Measurements from ENCODE around the gene AMFR.

Gene AMFR

GRCh38 chr16:56450275-56450985, 25.1 kb upstream of the AMFR start:
- no peak for DNase-seq (ENCODE audit: low read depth)
- no peak for TF ChIP-seq CTCF (IDR thresholded peaks at IDR 0.05; ENCODE audit: control insufficient read depth, extremely low read depth, insufficient read depth)

GRCh38 chr16:56448005-56448404, 22.7 kb upstream of the AMFR start:
- no peak for TF ChIP-seq CTCF (IDR thresholded peaks at IDR 0.05; ENCODE audit: control insufficient read depth, extremely low read depth, insufficient read depth)

More at GRCh38 chr16:56450275-56450985, 25.1 kb upstream of the AMFR start:
- peak overlapping the region; percentile 85 for H3K4me3 ChIP-seq (ENCODE audit: low read depth, low read length)

GRCh38 chr16:56447286-56447685, 21.9 kb upstream of the AMFR start:
- DNase-seq (ENCODE audit: low read depth) = no peak
- no peak overlapping the region for H3K4me3 ChIP-seq (ENCODE audit: low read depth, low read length)
- TF ChIP-seq CTCF (IDR thresholded peaks at IDR 0.05; ENCODE audit: control insufficient read depth, extremely low read depth, insufficient read depth) = no peak

More at GRCh38 chr16:56448005-56448404, 22.7 kb upstream of the AMFR start:
- no peak overlapping the region for H3K4me3 ChIP-seq (ENCODE audit: low read depth, low read length)
- DNase-seq (ENCODE audit: low read depth) = no peak

- DNase-seq (ENCODE audit: low read depth) = no peak
- H3K4me3 ChIP-seq (ENCODE audit: low read depth, low read length) = no peak overlapping the region
- no peak for TF ChIP-seq CTCF (IDR thresholded peaks at IDR 0.05; ENCODE audit: control insufficient read depth, extremely low read depth, insufficient read depth)
Observed at GRCh38 chr16:56438038-56438437, 12.7 kb upstream of the AMFR start.

GRCh38 chr16:56436258-56436657, 10.9 kb upstream of the AMFR start:
- TF ChIP-seq CTCF (IDR thresholded peaks at IDR 0.05; ENCODE audit: control insufficient read depth, extremely low read depth, insufficient read depth) = no peak
- DNase-seq (ENCODE audit: low read depth) = no peak

GRCh38 chr16:56428091-56428490, 2.7 kb upstream of the AMFR start:
- no peak for TF ChIP-seq CTCF (IDR thresholded peaks at IDR 0.05; ENCODE audit: control insufficient read depth, extremely low read depth, insufficient read depth)
- no peak overlapping the region for H3K4me3 ChIP-seq (ENCODE audit: low read depth, low read length)
- no peak for DNase-seq (ENCODE audit: low read depth)

More at GRCh38 chr16:56436258-56436657, 10.9 kb upstream of the AMFR start:
- H3K4me3 ChIP-seq (ENCODE audit: low read depth, low read length) = no peak overlapping the region

- H3K4me3 ChIP-seq (ENCODE audit: low read depth, low read length) = no peak overlapping the region
- no peak for TF ChIP-seq CTCF (IDR thresholded peaks at IDR 0.05; ENCODE audit: control insufficient read depth, extremely low read depth, insufficient read depth)
- no peak for DNase-seq (ENCODE audit: low read depth)
Observed at GRCh38 chr16:56426585-56426984, 1.2 kb upstream of the AMFR start.

All from LNCaP clone FGC (cell line).